Mucosa of descending colon (tissue), 3 donors: Measurements from ENCODE around the gene C10orf95. TPM values are rescaled to one million over a fixed set of nuclear protein-coding genes. Genes with fewer than 3 reads are reported as not detected.
"Not testable (repeated sequence)": the region's sequence is repeated elsewhere in the genome, so short reads cannot be mapped to it uniquely, and the experiment has no call there.

Experiments
- ATAC-seq: fragments of 200-7000 bp; cut with Tn5 transposase; one replicate; pipeline ENCODE4 v1.9.1; 2020; ENCODE audit warnings: mild to moderate bottlenecking, moderate library complexity
- DNase-seq, 3 donors: peaks; one replicate each; pipeline ENCODE4 v3.0.0-alpha.2; 2020
- H3K36me3 ChIP-seq: fragments of 200-600 bp; one replicate; pipeline ENCODE4 v1.8.0; 2021; ENCODE audit warnings: low read depth, mild to moderate bottlenecking
- H3K4me1 ChIP-seq: fragments of 200-600 bp; one replicate; pipeline ENCODE4 v1.8.0; 2021; ENCODE audit warnings: low read depth, mild to moderate bottlenecking
- H3K4me3 ChIP-seq: fragments of 200-600 bp; one replicate; pipeline ENCODE4 v1.8.0; 2021; ENCODE audit warnings: mild to moderate bottlenecking
- H3K9me3 ChIP-seq: fragments of 200-600 bp; one replicate; pipeline ENCODE4 v1.8.0; 2021; ENCODE audit warnings: mild to moderate bottlenecking
- CTCF ChIP-seq: fragments of 200-600 bp; IDR thresholded peaks from one replicate; pipeline ENCODE4 v1.8.0; 2022; ENCODE audit warnings: antibody characterized with exemption, mild to moderate bottlenecking
- intact Hi-C, 2 donors: fragments of 100-400 bp; cut with DNase I in 1 of 2; cut with micrococcal nuclease in 1 of 2; formaldehyde crosslinking; loops; one replicate each; pipeline versions ENCODE4 v1.11.0 to v1.11.1; 2022; cut with DNase I, micrococcal nuclease
- total RNA-seq, 3 donors: library from RNA; stranded (reverse); fragmentation: NEBNext Ultra II Directional in 2 of 3; extraction: Animal tissue kit (Norgen Biotek cat#: 25700) in 2 of 3; gene quantifications; one replicate each; pipeline versions ENCODE4 v1.2.1 to v1.2.4, GENCODE V29; 2021 to 2023
- donor health status: DM: no; HTN: no; CAD: no; lungs with moderate emphysema.
- donor health status: DM: no; HTN: no; CAD: no.
- donor health status: DM: no; HTN: yes; CAD: no.

C10orf95 gene
- total RNA-seq, 3 donors from 2014 or later: 0.41 to 2.3 (median 2.0) TPM

DNA sequence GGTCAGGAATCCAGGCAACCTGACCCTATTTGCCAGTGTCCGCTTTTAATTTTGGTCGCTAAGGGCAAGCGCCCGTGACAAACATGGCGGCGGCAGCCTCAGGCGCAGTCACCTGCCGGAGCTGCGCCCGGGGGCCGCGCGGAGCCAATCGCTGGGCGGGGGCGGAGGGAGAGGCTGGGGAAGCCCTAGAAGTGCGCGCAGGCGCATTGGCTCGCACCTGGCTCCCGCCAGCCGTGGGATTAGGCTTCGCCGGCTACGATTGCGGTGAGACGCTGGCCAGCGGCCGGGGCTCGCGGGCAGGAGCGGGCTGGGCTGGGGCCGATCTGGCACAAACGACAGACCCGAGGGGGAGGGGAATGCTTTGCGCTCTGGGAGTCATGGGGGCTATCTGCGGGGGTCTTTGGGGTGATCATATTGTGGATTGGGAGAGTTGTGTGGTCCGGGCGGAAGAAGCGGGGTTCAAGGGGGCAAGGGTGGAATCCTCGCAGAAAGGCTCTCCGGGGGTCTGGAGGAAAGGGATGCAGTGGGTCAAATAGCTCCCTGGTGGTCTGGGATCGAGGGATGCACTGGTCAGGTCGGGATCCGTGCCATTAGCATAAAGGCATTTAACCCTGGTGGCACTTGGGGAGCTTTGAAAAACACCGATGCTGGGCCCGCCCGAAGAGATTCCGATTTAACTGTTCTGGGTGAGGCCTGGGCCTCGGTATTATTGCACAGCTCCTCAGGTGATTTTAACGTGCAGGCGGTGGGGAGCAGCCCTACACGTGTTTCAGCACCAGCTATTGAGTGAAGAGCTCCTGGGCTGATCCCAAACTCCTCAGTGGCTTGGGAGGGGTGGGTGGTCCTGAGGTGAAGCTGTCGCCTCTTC, 10.1 kb upstream of the C10orf95 start:
- DNase-seq (peak; percentile 96 to 98 (median 97)), ATAC-seq (peak; percentile 98)
- peaks cover 21% of the 10 kb centered on the region for H3K4me1 ChIP-seq
- no peaks in the 10 kb centered on the region for H3K9me3 ChIP-seq
- TF ChIP-seq CTCF: no peak
- H3K4me3 ChIP-seq: no peak overlapping the region
- no peaks in the 10 kb centered on the region for H3K36me3 ChIP-seq
- intact Hi-C loops: no loop called here

GRCh38 chr10:102460836-102461186, 9.5 kb upstream of the C10orf95 start:
- intact Hi-C loops: no loop called here
- DNase-seq (no peak), ATAC-seq (peak; percentile 42)
- H3K9me3 ChIP-seq: no peaks in the 10 kb centered on the region
- H3K36me3 ChIP-seq: no peaks in the 10 kb centered on the region
- peaks cover 20% of the 10 kb centered on the region for H3K4me1 ChIP-seq
- no peak overlapping the region for H3K4me3 ChIP-seq
- no peak for TF ChIP-seq CTCF

DNA sequence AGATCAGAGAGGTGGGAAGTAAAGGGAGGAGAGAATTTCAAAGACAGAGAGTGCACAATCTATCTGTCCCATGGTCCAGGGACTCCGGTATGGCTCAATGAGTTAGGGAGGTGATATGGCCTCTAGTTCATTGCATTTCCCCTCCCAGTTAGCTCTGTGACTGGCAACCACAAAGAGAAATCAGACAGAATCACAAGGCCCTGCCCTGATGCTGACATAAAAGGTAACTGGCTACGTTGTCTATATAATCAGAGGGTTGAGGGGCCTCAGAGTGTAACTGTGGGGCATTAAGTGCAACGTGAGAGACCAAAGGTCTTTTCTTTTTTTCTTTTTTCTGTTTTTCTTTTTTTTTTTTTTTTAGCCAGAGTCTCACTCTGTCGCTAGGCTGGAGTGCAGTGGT, 7.3 kb upstream of the C10orf95 start:
- DNase-seq (no peak), ATAC-seq (no peak)
- no peaks in the 10 kb centered on the region for H3K36me3 ChIP-seq
- H3K4me1 ChIP-seq: peaks cover 16% of the 10 kb centered on the region
- H3K4me3 ChIP-seq: no peak overlapping the region
- no peaks in the 10 kb centered on the region for H3K9me3 ChIP-seq
- no peak for TF ChIP-seq CTCF
- intact Hi-C loops: no loop called here

- Histone ChIP-seq H3K4me1 (peaks cover 12% of the 10 kb centered on the region), H3K36me3 (no peaks in the 10 kb centered on the region), H3K4me3 (no peak overlapping the region), H3K9me3 (no peaks in the 10 kb centered on the region)
- ATAC-seq (no peak), DNase-seq (no peak)
- TF ChIP-seq CTCF: no peak
- intact Hi-C loops: no loop called here
Observed at GRCh38 chr10:102457591-102458150, 6.3 kb upstream of the C10orf95 start.

DNA sequence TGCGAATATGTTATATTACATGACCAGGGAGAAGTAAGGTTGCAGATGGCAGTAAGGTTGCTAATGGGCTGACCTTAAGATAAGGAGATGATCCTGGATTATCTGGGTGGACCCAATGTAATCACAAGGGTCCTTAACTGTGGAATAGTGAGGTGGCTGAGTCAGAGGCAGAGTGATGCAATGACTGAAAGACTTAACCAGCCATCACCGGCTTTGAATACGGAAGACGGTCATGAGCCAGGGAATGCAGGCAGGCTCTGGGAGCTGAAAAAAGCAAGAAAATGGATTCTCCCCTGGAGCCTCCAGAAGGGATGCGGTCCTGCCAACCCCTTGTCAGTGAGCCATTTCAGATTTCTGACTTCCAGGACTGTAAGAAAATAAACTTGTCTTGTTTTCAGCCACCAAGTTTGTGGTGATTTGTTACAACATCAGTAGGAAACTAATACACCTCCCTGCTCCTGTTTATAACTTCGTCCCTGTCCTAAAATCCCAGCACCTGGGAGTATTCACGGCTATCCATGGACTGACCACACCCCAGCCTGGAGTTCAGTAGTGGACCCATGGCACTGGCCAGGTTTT, 4.6 kb upstream of the C10orf95 start:
- ATAC-seq: no peak
- no peak for TF ChIP-seq CTCF
- no peak for DNase-seq
- Histone ChIP-seq H3K4me1 (peaks cover 8% of the 10 kb centered on the region), H3K36me3 (no peaks in the 10 kb centered on the region), H3K4me3 (no peak overlapping the region), H3K9me3 (no peaks in the 10 kb centered on the region)
- intact Hi-C loops: no loop called here

DNA sequence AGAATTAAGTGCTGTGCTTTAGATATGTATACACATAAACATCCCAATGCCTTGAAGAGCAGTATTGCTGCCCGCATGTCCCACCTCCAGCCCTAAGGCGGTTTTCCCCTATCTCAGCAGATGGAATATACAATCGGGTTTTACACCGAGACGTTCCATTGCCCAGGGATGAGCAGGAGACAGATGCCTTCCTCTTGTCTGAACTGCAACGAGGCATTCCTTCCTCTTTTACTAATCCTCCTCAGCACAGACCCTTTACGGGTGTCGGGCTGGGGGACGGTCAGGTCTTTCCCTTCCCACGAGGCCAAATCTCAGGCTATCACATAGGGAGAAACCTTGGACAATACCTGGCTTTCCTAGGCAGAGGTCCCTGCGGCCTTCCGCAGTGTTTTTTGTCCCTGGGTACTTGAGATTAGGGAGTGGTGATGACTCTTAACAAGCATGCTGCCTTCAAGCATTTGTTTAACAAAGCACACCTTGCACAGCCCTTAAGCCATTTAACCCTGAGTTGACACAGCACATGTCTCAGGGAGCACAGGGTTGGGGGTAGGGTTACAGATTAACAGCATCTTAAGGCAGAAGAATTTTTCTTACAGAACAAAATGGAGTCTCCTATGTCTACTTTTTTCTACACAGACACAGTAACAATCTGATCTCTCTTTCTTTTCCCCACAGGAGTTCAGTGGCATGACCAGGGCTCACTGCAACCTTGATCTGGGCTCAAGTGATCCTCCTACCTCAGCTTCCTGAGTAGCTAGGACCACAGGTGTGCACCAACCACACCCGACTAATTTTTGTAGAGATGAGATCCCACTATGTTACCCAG, 3.5 kb upstream of the C10orf95 start:
- DNase-seq, H3K4me3 ChIP-seq, H3K36me3 ChIP-seq, intact Hi-C loops, H3K4me1 ChIP-seq, ATAC-seq, H3K9me3 ChIP-seq: not testable (repeated sequence)
